Activated T-cell treated with anti-CD3 and anti-CD28 coated beads, Interleukin-2, amount 50 U/mL, for 48 hours (primary cell): ENCODE data around the gene BIRC2.
A peak's percentile ranks its signal among the peaks of the same experiment; 100 is the strongest.

ENCODE experiments used
- DNase-seq, 2 experiments: peaks; one replicate each; pipeline ENCODE4 v3.0.0-alpha.2; 2020

The BIRC2 gene

GRCh38 chr11:102402548-102402947 lies 55.5 kb downstream of the BIRC2 start:
- DNase-seq: no peak

DNA sequence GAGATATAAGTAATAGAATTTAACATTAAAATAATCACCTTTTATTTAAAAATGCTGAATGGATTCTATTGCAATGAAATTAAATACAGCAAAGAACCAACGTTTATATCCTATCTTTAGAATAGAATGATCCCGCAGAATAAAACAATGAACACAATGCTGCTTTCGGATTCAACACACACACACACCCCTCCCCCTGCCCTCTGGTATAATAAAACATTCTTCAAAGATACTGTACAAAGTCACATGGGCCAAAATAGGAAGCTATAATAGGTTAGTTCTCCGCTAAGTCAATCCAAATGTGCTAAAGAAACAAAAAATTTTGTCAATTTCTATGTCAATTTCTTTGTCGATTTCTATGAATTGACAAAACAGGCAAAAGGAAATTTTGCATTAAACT lies 58.5 kb downstream of the BIRC2 start:
- no peak for DNase-seq

- no peak for DNase-seq
Observed at GRCh38 chr11:102406099-102406498, 59.1 kb downstream of the BIRC2 start.

- DNase-seq: no peak
Observed at GRCh38 chr11:102407901-102408300, 60.9 kb downstream of the BIRC2 start.

GRCh38 chr11:102408339-102408738 lies 61.3 kb downstream of the BIRC2 start:
- DNase-seq: no peak

GRCh38 chr11:102410382-102410784 lies 63.4 kb downstream of the BIRC2 start:
- no peak for DNase-seq

DNA sequence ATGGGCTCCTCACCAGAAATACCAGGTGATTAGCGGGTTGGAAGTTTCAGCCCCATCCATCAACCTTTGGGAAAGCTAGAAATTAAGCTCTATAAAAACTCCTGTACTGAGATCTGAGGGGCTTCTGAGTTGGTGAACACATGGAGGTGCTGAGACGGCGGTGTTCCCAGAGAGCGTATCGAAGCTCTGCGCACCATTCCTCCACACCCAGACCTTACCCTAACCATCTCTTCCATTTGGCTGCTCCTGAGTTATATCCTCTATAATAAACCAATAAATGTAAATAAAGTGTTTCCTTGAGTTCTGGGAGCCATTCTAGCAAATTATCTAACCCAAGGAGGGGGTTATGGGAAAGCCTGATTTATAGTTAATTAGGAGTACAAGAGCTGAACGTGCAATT lies 64.1 kb downstream of the BIRC2 start:
- DNase-seq: no peak

DNA sequence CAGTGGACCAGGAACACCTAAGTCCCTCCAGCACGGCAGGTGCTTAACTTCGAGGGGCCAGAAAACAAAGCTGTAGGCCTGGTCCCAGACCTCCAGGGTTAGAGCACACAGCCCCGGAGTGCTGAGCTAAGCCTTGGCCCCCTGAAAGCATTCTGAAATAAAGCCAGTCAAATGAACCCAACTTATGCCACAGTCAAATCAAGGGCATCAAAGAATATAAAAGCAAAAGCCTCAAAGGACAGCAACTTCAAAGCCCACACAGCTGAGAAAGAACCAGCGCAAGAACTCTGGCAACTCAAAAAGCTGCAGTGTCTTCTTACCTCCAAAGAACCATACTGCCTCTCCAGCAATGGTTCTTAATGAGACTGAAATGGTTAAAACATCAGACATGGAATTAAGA lies 66.5 kb downstream of the BIRC2 start:
- no peak for DNase-seq

DNA sequence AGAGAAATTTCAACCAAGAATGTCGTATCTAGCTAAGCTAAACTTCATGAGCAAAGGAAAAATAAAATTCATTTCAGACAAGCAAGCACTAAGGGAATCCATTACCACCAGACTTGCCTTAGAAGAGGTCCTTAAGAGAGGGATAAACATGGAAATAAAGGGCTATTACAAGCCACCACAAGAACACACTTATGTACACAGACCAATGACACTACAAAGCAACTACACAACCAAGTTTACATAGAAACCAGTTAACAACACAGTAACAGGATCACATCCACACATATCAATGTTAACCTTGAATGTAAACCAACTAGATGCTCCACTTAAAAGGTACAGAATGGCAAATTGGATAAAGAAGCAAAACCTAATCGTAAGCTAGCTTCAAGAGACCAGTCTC lies 67.5 kb downstream of the BIRC2 start:
- no peak for DNase-seq

- no peak for DNase-seq
Observed at GRCh38 chr11:102415304-102415916, 68.4 kb downstream of the BIRC2 start.

DNA sequence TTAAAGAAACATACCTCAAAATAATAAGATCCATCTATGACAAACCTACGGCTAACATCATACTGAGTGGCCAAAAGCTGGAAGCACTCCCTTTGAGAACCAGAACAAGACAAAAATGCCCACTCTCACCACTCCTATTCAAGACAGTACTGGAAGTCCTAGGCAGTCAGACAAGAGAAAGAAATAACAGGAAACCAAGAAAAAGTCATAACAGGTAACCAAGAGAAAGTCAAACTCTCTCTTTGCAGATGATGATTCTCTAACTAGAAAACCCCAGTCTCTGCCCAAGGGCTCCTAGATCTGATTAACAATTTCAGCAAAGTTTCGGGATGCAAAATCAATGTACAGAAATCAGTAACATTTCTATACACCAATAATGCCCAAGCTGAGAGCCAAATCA lies 70.0 kb downstream of the BIRC2 start:
- DNase-seq: no peak

DNA sequence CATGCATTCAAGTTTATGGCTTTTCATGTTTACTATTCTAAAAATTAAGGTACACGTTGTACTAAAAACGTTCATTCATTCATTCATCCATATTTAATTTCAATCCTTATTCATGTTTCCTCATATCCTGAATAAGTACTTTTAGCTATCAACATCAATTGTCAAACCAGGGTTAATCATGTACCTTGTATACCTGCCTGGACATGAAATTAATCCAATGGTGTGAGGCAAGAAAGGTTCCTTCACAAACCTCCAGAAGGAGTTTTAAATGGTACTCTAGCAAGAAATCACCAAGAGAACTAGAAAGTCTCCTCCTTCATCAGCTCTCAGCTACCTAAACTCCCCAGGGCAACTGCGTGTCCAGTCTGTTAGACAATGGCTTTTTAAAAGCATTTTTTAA lies 72.2 kb downstream of the BIRC2 start:
- no peak for DNase-seq

DNA sequence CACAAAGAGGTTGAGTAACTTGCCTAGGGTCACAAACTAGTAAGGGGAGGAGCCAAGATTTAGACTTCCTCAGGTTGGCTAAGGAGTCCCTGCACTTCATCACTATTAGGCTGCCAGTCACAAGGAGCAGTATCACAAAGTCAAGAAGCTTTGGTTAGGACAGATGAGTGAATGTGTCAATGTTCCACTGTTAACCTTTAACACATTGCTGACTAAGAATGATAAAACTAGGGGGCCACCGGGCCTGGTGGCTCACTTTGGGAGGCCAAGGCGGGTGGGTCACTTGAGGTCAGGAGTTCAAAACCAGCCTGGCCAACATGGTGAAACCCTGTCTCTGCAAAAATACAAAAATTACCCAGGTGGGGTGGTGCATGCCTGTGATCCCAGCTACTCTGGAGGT lies 73.5 kb downstream of the BIRC2 start:
- peak; percentile 58 to 61 for DNase-seq

DNA sequence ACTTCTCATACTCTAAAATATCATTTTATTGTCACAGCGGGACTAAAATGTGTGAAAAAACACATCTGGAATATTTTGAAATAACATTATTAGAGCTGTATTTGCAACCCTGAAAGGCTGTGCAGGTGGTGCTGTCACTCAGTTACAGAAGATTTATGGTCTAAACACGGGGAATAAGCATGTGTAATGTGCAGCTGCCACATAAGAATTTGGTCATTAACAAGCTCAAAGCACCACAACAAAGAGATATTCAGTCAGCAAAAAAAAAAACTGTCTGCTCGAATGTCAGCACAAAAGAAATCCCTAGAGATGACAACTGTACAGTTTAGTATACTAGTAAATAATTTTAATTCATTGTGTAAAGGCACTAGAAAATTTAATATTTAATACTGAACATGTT lies 74.2 kb downstream of the BIRC2 start:
- DNase-seq: no peak

GRCh38 chr11:102422817-102423712 lies 76.1 kb downstream of the BIRC2 start:
- no peak for DNase-seq

GRCh38 chr11:102423936-102424335 lies 76.9 kb downstream of the BIRC2 start:
- DNase-seq: no peak

- DNase-seq: no peak
Observed at GRCh38 chr11:102426000-102426399, 79.0 kb downstream of the BIRC2 start.

- no peak for DNase-seq
Observed at GRCh38 chr11:102426570-102426969, 79.6 kb downstream of the BIRC2 start.

DNA sequence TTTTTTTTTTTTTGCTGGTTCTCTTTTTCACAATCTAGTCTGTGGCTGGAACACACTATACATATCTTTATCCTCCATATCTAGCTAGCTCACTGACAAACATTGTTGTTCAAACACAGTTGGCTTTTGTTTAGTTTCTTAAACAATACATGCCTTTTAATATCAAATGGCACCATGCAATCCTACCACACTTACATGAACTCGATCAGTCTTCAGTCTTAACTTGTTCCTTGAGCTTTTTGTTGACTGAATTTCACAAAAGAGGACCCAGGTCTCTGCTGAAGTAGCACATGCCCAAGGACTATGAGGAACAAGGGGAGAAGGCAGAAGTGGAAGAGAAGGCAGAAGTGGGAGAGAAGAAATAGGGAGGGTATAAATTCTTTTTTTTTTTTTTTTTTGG lies 80.1 kb downstream of the BIRC2 start:
- DNase-seq: no peak
